Hematopoietic multipotent progenitor cell treated with erythropoietin and hydrocortisone succinate and interleukin-3 and kit ligand, for 6 days (in vitro differentiated cells): Measurements from ENCODE around the gene RFC3.
A peak's percentile ranks its signal among the peaks of the same experiment; 100 is the strongest.

Source experiments
- DNase-seq: peaks from one replicate; pipeline ENCODE4 v3.0.0-alpha.2; 2015

The RFC3 gene

DNA sequence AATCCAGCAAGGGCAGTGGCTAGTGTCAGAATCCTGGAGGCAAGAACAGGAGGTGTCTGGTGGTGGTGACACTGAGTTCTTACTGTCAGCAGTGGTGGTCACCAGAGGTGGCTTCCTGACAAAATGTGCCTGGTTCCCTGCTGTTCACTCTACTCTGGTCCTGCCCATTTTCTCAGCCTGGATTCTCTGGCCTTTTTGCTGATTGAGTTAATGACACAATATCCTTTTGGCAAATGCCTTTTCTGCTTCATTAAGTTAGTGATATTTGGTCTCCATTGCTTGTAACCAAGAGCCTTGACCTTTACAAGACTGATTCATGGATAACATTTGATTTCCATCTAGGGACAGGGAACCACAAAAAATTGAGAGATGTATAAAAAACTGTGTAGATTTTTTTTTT lies 51.1 kb downstream of the RFC3 start:
- no peak for DNase-seq

DNA sequence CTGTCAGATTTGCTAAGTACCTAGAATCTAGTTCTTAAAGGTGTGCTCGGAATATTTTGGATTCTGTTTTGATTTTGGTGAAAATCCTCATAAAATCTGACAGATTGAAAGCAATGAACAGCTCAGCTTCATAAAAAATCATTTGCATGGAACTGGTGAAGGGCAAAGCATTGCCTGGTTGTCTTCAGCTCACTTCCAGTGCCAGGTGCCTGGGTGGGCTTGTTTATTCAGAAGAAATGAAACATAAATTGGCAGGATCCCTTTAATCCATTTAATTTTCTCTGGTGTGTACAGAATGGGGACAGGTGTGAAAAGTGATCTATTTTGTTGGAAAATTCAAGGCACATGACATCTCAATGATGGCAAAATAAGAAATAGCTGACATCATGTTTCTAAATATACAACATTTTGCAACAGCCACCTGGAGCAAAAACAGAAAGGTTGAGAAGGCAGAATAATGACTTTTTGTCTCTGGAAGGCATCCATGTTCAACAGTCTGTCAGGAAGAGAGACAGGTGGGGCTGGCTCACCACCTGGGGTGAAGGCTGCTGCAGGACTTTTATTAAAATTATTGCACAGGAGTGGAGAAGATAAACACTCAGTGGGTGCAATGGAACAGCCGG lies 52.2 kb downstream of the RFC3 start:
- DNase-seq: no peak

DNA sequence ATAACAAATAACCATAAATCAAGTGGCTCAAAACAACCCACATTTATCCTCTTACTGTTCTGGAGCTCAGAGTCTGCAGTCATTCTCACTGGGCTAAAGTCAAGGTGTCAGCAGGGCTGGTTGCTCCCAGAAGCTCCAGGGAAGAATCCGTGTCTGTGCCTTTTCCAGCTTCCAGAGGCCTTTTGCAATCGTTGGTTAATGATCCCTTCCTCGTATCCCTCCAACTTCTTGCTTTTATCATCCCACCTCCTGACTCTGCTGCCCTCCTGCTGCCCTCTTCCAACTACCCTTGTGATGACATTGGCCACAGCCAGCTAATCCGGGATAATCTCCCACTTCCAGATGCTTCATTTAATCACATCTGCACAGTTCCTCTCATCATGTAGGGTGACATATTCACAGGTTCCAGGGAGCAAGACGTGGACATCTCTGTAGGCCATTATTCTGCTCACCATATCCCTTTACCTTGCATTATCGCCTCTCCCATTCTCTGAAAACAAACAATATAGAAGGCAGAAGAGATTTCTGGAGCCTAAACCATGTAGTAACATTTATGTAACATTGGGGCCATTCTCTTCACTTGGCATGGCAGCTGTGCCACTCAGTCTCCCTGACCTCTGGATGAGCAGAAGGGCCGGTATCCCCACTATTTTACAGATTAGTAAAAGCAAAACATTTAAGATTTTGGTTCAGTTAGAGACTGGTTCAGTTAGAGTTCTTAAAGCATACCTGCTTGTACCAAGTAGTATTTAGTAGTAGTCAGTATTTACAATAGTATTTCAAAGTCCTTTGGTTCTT lies 53.5 kb downstream of the RFC3 start:
- no peak for DNase-seq

DNA sequence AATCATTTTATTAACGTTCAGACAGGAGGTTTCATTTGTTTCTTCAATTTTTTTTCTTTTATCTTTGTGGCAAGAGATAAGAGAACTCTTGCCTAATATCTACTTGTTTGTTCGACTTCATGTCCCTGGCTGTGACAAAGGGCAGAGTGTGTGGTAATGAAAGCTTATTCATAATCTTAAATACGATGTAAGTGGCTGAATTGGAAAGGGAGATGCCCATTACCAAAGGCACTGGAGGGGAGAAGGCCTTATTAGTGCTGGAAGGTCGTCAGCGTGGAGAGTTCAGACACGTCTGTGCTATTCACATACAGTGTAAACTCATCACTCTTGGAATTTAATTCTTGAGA lies 54.0 kb downstream of the RFC3 start:
- DNase-seq: peak; percentile 33

DNA sequence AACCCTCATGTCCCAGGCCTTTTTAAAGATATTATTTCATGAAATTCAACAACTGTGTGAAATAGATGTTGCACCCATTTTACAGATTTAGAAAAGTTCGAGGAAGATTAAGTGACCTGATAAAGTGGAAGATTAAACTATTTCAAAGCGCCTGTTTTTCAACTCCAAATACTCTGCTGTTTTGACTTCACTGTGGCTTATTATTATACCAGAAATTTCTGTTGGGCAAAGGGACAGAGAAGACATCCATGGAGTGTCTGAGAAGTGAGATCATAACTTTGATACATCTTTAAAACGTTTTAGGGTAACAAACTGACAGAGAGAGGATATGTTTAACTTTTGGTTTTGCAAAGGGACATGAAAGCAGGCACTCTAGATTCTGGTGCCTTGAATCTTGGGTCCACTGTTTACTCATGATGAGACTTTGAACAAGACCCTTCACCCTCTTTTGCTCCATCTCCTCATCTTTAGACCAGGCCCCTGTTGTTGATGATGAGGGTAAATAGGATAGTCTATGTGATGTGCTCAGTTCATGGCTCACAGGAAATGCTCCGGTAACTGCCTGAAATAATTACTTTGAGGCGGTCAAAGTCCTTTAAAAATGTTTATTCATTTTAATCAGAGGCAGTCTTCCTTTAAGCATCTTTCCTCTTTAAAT lies 55.4 kb downstream of the RFC3 start:
- DNase-seq: no peak

DNA sequence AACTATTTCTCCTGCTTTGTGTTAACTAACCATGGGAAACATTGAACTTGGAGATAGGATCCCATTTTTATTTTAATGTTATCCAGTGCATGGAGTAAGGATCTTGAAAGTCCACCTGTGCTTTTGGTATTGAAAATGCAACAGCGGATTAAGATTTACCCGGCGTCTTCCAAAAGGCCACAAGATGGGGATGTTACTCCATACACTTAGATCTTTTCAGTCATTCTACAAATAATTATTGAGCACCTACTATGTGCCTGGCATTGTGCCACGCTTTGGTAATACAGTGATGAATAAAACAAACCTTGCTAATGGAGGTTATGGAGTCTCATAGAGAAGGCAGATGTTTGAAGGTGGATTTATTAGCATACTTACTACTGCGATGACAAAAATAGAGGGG lies 56.9 kb downstream of the RFC3 start:
- no peak for DNase-seq

DNA sequence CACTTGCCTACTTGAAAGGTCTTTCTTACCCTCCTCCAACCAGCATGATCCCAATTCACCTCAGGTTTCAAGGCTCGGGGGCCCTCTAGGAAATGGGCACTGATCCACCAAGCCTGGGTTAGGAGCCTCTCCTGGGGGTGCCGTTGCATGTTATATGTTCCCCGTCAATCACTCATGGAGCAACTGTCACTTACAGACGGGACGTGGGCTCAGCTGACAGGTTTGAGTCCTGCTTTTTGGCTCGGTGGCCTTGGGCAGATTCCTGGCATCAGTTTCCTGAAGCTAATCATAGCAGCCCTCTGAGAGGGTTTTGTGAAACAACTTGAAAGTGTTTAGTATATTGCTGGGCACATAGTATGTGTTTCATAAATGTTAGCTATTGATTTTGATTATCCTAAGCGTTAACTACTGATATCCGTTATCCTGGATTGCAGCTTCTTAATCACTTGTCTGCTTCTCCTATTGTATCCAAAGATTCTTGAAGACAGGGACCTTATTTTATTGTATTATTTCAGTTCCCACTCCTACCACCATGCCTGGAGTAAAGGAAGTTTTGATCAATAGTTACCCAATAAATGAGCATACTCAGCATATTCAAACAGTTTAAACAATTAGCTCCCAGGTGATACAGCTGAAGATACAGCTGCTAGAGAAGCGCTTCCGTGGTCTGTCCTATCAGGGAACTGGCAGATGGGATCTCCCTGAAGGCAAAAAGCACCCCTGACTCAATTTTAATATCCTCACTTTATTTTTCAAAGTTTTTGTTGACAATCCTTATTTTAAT lies 57.9 kb downstream of the RFC3 start:
- DNase-seq: no peak

DNA sequence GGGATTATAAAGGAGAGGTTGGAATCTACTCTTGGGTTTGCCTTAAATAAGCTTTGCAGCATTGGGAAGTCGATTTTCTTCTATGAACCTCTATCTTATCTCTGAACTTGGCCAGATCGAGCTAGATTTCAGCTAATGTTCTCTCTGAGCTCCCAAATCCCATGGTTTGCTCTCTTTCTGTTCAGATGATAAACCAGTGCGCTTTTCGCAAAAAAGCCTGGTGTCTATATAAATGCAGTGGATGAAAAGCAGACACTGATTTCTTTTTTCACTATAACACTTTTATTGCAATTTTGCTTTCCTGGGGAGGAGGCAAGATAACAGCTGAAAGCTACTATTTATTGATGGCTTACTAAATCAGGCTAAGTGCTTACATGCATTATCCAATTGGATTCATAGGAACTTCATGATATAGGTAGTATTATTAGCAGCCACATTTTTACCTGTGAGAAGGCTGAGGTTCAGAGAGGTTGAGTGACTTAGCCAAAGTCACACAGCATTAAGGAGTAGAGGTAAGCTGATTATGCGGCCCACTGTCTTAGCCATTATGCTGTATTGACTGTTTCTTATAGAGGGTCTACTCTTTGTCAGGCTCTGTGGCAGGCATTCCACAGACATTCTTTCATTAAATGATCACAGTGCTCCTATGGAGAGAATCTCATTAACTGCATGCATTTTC lies 58.9 kb downstream of the RFC3 start:
- no peak for DNase-seq

DNA sequence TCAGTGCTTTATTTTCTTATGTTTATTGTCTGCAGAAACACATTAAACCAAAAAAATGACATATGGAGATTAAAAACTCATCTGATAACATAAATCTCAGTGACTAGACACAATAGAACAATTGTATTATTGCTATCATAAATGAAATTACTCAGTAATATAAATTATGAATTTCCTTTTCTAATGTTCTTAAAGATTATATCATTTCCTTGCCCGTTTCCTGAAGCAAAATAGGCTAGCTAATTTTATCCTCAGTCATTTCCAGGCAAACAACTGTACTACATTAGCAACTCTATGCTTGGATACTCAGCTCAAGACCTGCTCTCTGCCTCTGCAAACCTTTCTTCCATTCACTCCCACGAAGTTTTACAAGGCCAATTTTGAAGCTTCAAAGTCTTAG lies 61.2 kb downstream of the RFC3 start:
- no peak for DNase-seq

DNA sequence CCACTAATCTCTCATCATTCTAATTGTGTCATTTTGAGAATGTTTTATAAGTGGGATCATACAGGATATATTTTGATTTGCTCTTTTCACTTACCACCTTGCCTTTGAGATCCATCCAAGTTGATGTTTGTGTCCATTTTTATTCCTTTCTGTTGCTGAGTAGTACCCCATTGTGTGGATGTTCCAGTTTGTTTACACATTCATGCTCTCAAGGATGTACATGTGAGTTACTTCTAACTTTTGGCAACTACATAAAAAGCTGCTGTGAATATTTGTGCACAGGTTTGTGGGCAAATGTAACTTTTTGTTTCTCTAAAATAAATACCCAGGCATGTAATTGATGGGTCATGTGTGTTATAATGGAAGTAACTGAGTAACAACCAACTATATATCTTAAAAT lies 64.9 kb downstream of the RFC3 start:
- DNase-seq: no peak

DNA sequence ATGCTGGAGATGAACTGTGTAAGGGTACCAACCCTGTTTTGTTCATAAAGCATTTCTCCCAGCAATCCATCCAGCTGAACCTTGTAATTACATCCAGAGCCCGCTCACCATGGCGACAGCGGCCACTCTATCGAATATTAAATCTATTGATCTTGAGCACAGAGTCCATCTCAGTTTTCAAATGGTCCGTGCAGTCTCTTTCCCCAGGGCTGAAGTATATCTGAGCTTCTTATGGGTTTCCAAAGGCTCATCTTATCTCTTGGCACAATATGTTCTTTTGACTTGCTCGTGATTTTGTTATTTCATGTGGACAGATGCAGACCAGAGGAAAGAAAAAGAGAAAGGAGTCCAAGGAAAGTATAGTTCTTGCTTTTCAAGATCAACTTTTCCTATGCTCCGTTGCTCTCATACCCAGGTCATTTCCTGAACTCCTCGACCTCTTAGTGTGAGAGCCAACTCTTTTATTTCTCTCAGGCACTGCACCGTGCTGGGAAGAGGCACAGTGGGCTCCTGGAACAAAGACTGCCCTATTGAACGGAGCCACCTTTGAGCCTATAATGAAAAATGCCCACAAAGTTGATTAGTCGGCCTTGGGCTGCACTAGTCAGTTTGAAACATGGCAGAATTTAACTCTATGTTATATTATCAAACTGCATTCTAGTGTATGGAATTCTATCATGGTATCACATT lies 66.7 kb downstream of the RFC3 start:
- DNase-seq: no peak
